HepG2 (cell line): ENCODE results near the gene TMEM219. TPM values are rescaled to one million over a fixed set of nuclear protein-coding genes. Genes with fewer than 3 reads are reported as not detected.

ENCODE experiments used
- BORCS8-MEF2B ChIP-seq: sonication (generic); formaldehyde crosslinking; IDR thresholded peaks from 2 replicates; pipeline ENCODE4 v1.8.0; 2022; ENCODE audit warnings: mild to moderate bottlenecking, missing genetic modification reagents
- FOXA3 ChIP-seq: IDR thresholded peaks from 2 replicates; pipeline ENCODE4 v1.6.1; 2016; ENCODE audit warnings: missing genetic modification reagents, missing compliant biosample characterization
- HDAC2 ChIP-seq: sonication (generic); formaldehyde crosslinking; IDR thresholded peaks from 2 replicates; pipeline ENCODE4 v1.4.0; 2020; ENCODE audit warnings: missing genetic modification reagents
- IKZF4 ChIP-seq: sonication (generic); formaldehyde crosslinking; IDR thresholded peaks from 2 replicates; pipeline ENCODE4 v1.5.1; 2020; ENCODE audit warnings: borderline replicate concordance, mild to moderate bottlenecking, low read depth, missing genetic modification reagents; ENCODE audit errors: not compliant biosample characterization
- MZF1 ChIP-seq: sonication (generic); formaldehyde crosslinking; IDR thresholded peaks from 2 replicates; pipeline ENCODE4 v1.8.1; 2023; ENCODE audit warnings: mild to moderate bottlenecking, missing genetic modification reagents, borderline replicate concordance
- NAIF1 ChIP-seq: sonication (generic); formaldehyde crosslinking; IDR thresholded peaks from 2 replicates; pipeline ENCODE4 v1.5.0; 2020; ENCODE audit warnings: mild to moderate bottlenecking, missing genetic modification reagents, borderline replicate concordance
- PITX1 ChIP-seq: sonication (generic); formaldehyde crosslinking; IDR thresholded peaks from 2 replicates; pipeline ENCODE4 v1.5.1; 2020; ENCODE audit warnings: mild to moderate bottlenecking, missing genetic modification reagents
- SMAD9 ChIP-seq: sonication (generic); formaldehyde crosslinking; IDR thresholded peaks from 2 replicates; pipeline ENCODE4 v1.5.1; 2020; ENCODE audit warnings: mild to moderate bottlenecking, missing genetic modification reagents
- TSC22D2 ChIP-seq: sonication (generic); formaldehyde crosslinking; IDR thresholded peaks from 2 replicates; pipeline ENCODE4 v1.5.1; 2020; ENCODE audit warnings: missing genetic modification reagents, mild to moderate bottlenecking, borderline replicate concordance
- ZBTB8A ChIP-seq: sonication (generic); formaldehyde crosslinking; IDR thresholded peaks from 2 replicates; pipeline ENCODE4 v1.4.0; 2020; ENCODE audit warnings: mild to moderate bottlenecking, low read depth, missing genetic modification reagents, borderline replicate concordance
- ZMAT5 ChIP-seq: sonication (generic); formaldehyde crosslinking; IDR thresholded peaks from 2 replicates; pipeline ENCODE4 v1.5.0; 2020; ENCODE audit warnings: mild to moderate bottlenecking, low read depth, missing genetic modification reagents, borderline replicate concordance
- ZNF383 ChIP-seq: sonication (generic); formaldehyde crosslinking; IDR thresholded peaks from 2 replicates; pipeline ENCODE4 v1.4.0; 2020; ENCODE audit warnings: missing genetic modification reagents, mild to moderate bottlenecking, borderline replicate concordance
- ZNF564 ChIP-seq: sonication (generic); formaldehyde crosslinking; IDR thresholded peaks from 2 replicates; pipeline ENCODE4 v1.8.1; 2023; ENCODE audit warnings: mild to moderate bottlenecking, missing genetic modification reagents
- ZNF747 ChIP-seq: sonication (generic); formaldehyde crosslinking; IDR thresholded peaks from 2 replicates; pipeline ENCODE4 v1.8.1; 2023; ENCODE audit warnings: missing genetic modification reagents, mild to moderate bottlenecking, borderline replicate concordance
- ZSCAN21 ChIP-seq: sonication (generic); formaldehyde crosslinking; IDR thresholded peaks from 2 replicates; pipeline ENCODE4 v1.8.0; 2022; ENCODE audit warnings: mild to moderate bottlenecking, missing genetic modification reagents, moderate library complexity, borderline replicate concordance
- polyA plus RNA-seq, 8 experiments: library from polyadenylated mRNA; depleted of rRNA in 3 of 8; stranded (reverse) in 7 of 8; unstranded in 1 of 8; fragments of >200 nt; fragmentation: Illumina TruSeq in 4 of 8; extraction: Trizol in 4 of 8; gene quantifications; 2 replicates each; pipeline versions ENCODE4 v1.2.1 to v1.2.3, GENCODE V29; 2011 to 2016; ENCODE audit warnings: low read depth in 4 of 8, missing spikeins in 1 of 8, mixed read lengths in 1 of 8; ENCODE audit not compliant: insufficient read depth in 1 of 8
- total RNA-seq, 5 experiments: library from RNA; depleted of rRNA; stranded (reverse); fragments of >200 nt; fragmentation: Illumina TruSeq; extraction: Trizol; gene quantifications; 2 replicates each; pipeline ENCODE4 v1.2.3, GENCODE V29; 2016; ENCODE audit warnings: low read depth in 1 of 5
- TF ChIP-seq, protein P1 (sequence below): sonication (generic); formaldehyde crosslinking; conservative IDR thresholded peaks from 2 replicates; pipeline ENCODE4 v1.8.0; 2022; ENCODE audit warnings: low read depth, missing genetic modification reagents

TMEM219 gene
- total and polyA plus RNA-seq, 2 of the 13 experiments (the other 11 are each of a cell fraction or from before 2014, with no cell fraction given): 105 to 115 TPM

DNA sequence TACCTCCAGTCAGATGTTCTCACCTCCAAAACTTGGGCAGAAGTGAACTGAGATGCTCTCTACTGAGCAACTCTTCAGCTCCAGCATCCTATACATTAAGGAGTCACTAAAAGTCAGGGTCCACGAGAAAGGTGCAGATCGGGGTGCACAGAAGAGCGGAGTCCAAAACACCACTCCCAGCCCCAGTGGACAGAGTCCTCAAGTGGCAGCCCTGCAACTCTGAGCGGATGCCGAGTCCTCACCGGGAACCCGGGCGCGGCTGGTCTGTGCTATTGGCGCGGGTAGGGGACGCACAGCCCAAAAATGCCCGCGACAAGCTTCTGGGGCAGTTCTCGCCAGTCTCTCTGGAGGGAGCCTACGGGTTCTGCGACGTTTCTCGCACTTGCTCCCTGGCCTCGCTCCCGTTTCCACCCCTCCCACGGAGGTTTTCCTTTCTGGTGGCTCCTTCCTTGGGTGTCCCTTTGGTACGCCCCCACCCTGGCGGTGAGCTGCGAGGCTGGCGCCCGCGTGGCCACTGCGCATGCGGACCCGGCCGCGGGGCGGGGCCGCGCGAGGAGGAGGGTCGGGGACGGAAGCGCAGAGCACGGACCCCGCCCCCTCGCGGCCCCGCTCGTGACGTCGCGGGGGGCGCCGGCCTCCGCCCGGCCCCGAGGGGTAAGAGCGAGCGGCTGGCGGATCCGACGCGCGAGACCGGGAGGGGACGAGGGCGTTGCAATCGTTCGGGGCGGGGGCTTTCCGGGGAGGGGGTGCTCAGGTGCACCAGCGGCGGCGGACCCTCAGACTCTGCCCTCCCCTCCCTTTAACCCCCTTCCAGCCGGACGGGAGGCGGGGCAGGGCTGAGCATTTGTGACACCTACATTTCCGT lies at the start of gene TMEM219 (continued):
- TF ChIP-seq, protein P1, sequence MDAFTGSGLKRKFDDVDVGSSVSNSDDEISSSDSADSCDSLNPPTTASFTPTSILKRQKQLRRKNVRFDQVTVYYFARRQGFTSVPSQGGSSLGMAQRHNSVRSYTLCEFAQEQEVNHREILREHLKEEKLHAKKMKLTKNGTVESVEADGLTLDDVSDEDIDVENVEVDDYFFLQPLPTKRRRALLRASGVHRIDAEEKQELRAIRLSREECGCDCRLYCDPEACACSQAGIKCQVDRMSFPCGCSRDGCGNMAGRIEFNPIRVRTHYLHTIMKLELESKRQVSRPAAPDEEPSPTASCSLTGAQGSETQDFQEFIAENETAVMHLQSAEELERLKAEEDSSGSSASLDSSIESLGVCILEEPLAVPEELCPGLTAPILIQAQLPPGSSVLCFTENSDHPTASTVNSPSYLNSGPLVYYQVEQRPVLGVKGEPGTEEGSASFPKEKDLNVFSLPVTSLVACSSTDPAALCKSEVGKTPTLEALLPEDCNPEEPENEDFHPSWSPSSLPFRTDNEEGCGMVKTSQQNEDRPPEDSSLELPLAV: no peak
- TF ChIP-seq ZNF564 (CRISPR knock-in tag): peak; percentile 75; the same call in 1 of the 2 replicates
- TF ChIP-seq ZBTB8A (CRISPR knock-in tag): no peak; the same call in 1 of the 2 replicates
- no peak for TF ChIP-seq IKZF4 (CRISPR knock-in tag)
- peak; percentile 38 for TF ChIP-seq FOXA3 (CRISPR knock-in tag)
- TF ChIP-seq ZSCAN21 (CRISPR knock-in tag): peak; percentile 78; the same call in 1 of the 2 replicates
- TF ChIP-seq HDAC2 (CRISPR knock-in tag): peak; percentile 64
- no peak for TF ChIP-seq MZF1 (CRISPR knock-in tag)
- TF ChIP-seq ZMAT5 (CRISPR knock-in tag): no peak
- no peak for TF ChIP-seq ZNF383 (CRISPR knock-in tag)
- TF ChIP-seq NAIF1 (CRISPR knock-in tag): 0 out of 2 replicates have a peak, but pooled peaks have one; percentile 42
- no peak; the same call in 1 of the 2 replicates for TF ChIP-seq PITX1
- peak; percentile 81 for TF ChIP-seq ZNF747 (CRISPR knock-in tag)
- peak; percentile 78 for TF ChIP-seq BORCS8-MEF2B (CRISPR knock-in tag)
- TF ChIP-seq SMAD9 (CRISPR knock-in tag): no peak
- TF ChIP-seq TSC22D2: no peak
